Effector CD8-positive, alpha-beta T cell (primary cell): ENCODE data around the gene SPATS2L.

Experiments used
- DNase-seq: peaks from one replicate; lab custom pipeline; 2025; lab: John Stamatoyannopoulos, UW

SPATS2L gene

GRCh38 chr2:200296118-200296517, 10.4 kb upstream of the SPATS2L start:
- no peak for DNase-seq

- no peak for DNase-seq
Observed at GRCh38 chr2:200297100-200297499, 9.4 kb upstream of the SPATS2L start.

GRCh38 chr2:200297989-200298388, 8.5 kb upstream of the SPATS2L start:
- no peak for DNase-seq

- DNase-seq: no peak
Observed at GRCh38 chr2:200298816-200299215, 7.7 kb upstream of the SPATS2L start.

- DNase-seq: no peak
Observed at GRCh38 chr2:200300065-200300464, 6.4 kb upstream of the SPATS2L start.

GRCh38 chr2:200300638-200301314, 5.7 kb upstream of the SPATS2L start:
- DNase-seq: no peak

- DNase-seq: no peak
Observed at GRCh38 chr2:200301953-200302858, 4.3 kb upstream of the SPATS2L start.

GRCh38 chr2:200302940-200303727, 3.4 kb upstream of the SPATS2L start:
- DNase-seq: no peak

- DNase-seq: no peak
Observed at GRCh38 chr2:200305797-200306195, 697 bp upstream of the SPATS2L start.

GRCh38 chr2:200306931-200307723, 634 bp downstream of the SPATS2L start:
- no peak for DNase-seq

GRCh38 chr2:200307724-200308545, 1.4 kb downstream of the SPATS2L start:
- DNase-seq: no peak

- no peak for DNase-seq
Observed at GRCh38 chr2:200308546-200309295, 2.2 kb downstream of the SPATS2L start.

- DNase-seq: no peak
Observed at GRCh38 chr2:200309296-200310049, 3.0 kb downstream of the SPATS2L start.

- no peak for DNase-seq
Observed at GRCh38 chr2:200310545-200310971, 4.1 kb downstream of the SPATS2L start.

GRCh38 chr2:200311139-200311538, 4.6 kb downstream of the SPATS2L start:
- DNase-seq: no peak

GRCh38 chr2:200314976-200315567, 8.6 kb downstream of the SPATS2L start:
- no peak for DNase-seq

GRCh38 chr2:200317975-200318374, 11.5 kb downstream of the SPATS2L start:
- no peak for DNase-seq

- no peak for DNase-seq
Observed at GRCh38 chr2:200318940-200319435, 12.5 kb downstream of the SPATS2L start.
